GM21447 (cell line): ENCODE measurements around the gene PCYT2.

ENCODE experiments used
- ATAC-seq: cut with Tn5 transposase; IDR thresholded peaks from one replicate; pipeline ENCODE4 v1.9.1; 2021; ENCODE audit not compliant: unreplicated experiment

The PCYT2 gene

DNA sequence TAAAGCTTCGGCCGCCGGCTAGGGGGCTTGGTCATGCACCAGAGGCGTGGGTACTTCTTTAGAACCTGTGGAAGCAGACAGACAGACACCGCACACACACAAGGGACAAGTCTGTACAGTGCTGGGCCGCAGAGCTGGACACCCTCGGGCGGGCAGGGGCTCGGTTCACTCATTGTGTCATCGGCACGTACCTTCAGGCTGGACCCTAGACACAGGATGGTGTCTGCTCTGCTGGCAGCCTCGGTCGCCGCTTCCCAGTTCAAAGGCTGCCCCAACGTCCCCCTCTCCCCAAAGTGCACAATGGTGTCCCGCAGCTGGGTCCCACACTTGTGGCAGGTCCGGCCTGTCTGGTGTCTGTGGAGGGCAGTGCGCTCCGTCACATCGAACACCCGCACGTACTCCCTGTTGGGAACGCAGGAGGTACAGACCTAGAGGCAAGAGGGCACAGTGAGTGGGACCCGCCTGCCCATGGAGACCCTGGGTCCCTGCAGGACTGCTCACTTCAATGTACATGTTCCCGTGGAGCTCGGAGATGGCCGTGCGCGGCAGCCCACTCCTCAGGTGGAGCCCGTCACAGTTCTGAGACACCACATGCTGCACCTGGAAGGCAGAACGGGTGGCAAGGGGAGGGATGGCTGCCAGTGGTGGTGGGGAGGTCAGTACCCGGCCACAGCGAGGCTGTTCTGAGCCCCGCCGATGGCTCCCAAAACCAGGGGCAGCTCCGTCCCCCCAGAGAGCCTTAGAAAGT, 3.1 kb upstream of the PCYT2 start:
- ATAC-seq: no peak

DNA sequence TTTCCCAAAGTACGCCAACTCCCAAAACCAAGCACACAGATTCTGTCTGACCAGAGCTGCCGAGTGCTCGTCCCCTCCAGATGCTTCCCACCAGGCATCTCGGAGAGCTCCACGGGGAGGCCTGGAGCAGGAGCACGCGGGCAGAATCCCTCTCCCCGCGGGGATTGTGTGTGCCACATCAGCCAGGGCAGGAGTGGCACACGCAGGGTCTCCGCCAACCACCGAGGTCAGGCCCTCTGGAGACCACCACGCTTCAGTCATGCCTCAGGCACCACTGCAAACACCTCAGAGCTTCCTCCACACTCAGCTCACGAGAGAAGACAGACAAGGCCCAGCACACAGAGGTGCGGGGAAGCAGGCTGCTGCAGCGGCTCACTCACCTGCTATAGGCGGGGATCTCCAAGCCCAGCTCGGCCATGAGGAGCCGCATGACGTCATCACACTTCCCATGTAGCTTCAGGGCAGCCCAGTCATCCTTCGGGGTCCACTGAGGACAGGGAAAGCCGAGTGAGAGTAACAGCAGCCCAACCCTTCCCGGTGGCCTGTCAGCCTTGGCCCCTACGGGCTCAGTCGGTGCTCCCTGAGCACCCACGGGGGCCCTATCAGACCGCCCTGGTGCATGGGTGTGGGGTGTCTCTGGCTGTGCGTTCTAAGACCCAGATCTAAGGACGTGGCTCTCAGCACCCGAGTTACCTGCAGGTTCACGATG, 2.3 kb upstream of the PCYT2 start:
- ATAC-seq: no peak

DNA sequence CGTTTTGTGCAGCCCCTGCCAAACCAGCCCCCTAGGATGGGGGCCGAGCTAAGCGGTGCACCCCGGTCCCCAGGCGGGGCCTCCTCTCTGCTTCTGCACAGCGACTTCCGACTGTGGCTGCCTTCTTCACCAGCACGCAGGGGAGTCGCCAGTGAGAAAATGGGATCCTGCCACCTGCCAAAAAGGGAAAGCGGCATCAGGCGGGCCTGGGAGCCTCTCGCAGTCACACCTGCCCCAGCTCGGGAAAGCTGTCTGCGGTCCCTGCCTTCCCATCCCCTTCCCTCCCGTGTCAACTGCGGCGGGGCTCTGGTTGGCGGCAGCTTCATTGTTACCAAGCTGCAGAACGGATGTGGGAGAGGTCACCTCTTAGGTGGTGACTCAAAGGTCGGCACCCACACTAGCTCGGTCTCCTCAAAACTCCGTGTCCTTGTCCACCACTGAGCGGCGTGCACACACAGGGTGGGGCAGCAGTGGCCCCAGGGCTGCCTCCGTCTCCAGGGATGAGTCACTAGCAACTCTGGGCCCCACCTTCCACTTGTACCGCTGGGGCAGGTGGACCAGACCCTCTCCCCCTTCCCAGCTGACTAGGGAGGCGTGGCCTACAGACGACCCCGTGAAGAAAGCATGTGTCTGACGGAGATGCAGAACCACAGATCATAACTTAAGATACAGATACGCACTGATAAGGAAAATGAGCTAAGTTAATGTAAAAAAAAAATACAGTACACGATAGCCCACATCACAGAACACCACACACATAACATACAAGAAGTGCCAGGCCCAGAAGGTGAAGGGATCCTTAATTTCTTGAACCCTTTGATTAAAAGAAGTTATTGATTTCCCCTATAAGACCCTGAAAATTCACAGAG, 1.5 kb upstream of the PCYT2 start:
- ATAC-seq: no peak

DNA sequence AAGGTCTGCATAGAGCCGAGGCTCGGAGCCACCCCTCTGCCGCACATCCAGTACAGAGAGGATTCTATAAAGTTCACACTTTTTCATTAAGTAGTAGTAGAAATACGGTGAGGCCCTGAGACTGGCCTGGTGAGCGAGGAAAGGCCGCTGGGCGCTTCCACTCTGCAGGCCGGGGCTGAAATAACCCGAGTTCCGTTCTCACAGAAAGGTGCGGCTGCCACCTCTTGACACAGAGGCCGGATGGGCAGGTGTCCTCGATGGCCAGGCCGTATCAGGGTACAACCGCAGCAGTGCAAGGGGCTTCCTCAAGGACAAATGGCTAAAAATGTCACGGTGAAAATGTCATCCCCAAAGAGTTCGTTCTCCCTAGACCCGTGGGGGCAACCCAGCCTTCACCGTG, 770 bp upstream of the PCYT2 start:
- ATAC-seq: no peak

- peak; percentile 29 for ATAC-seq
Observed at GRCh38 chr17:81910840-81911276, 341 bp downstream of the PCYT2 start.

DNA sequence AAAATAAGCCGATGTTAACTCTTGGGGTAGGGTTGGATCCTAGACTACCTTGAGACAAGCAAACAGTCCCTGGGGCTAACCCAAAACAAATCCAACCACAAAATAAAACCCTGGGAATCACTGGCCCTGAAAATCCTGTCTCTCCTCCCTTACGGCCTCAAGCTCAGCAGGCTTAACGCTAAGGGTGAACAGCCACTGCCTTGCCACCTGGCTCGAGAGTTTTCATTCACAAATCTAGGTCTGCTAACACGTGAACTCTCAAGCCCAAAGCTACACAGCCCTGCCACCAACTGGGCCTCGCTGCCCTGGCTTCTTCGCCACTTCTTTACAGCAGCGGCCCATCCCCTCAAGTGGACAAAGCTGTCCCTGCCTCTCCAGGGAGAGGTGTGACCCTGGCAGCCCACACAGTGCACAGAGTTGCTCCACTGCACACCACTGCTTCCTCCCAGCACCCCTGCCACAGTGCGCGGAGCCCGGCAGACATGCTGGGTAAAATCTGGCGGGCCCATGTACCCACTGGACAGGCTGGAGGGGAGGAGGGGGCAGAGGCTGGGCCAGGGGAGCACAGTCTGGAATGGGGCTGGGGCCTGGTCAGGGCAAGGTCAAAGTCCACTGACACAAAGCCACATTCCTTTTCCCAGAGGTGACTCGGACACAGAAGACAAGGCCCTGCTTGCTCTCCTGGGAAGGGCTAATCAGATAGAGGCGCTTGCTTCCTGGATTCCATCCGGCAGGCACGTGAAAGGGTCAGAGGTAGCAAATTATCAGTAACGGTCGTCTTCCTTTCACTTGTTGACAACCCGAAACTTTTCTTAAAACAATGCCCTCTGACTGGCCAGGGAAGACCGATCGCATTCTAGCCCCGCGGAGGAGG, 996 bp downstream of the PCYT2 start:
- ATAC-seq: no peak

- ATAC-seq: no peak
Observed at GRCh38 chr17:81909231-81909630, 2.0 kb downstream of the PCYT2 start.

DNA sequence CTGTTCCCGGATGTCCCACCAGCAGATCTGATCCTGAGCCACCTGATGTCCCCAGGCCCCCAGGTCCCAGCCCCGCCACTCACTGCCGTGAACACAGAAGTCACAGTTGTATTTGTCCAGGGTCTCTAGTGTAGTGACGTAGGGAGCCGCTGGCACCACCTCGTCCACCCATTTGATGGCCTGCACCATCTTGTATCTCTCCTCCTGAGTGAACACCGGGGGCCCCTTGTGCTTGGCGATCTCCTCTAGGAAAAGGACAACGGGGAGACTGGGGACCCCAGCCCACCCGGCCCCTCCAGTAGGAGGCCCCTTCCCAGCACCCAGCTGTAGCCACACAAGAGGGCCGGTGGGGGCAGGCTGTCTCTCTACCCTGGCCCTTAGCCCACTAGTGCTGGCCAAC, 2.4 kb downstream of the PCYT2 start:
- no peak for ATAC-seq

DNA sequence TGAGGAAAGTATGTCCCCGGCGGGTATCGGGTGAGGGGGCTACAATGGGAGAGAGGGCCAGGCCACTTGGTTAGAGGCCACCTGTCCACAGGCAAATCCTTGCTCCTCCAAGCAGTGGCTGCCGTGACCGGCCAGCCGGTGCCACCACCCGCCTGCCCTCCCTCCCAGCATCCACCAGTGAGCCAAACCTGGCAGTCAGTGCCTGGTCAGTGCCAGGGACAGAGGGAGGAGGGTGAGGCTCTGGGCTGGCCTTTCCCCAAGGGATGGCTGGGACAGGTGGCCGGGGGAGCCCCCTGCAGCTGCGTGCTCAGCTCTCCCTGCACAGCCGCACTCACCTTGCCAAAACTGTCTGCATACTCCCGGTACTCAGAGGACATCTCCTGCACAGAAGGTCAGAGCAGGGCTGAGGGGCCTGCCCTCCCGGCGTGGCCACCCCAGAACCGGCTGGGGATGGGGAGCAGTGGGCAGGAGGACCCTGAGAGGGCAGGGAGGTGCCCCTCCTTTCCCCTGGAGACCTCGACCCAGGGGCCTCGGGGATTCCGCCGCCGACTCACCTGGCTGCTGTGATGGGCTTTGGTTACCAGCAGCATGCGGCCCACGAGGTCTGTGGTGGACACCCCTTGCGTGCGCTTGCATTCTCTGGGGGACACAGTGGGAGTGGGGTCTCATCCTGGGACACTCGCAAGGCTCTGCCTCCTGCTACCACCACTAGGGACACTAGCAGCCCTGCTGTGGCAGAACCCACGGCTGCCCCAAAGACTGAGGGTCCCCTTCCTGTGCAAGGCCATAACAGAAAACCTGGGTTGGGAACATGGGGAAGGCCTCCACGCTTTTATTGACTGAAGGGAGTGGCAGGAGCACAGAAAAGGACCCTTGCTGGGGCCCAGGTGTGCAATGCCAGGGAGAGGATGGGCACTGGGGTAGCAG, 3.7 kb downstream of the PCYT2 start:
- no peak for ATAC-seq

DNA sequence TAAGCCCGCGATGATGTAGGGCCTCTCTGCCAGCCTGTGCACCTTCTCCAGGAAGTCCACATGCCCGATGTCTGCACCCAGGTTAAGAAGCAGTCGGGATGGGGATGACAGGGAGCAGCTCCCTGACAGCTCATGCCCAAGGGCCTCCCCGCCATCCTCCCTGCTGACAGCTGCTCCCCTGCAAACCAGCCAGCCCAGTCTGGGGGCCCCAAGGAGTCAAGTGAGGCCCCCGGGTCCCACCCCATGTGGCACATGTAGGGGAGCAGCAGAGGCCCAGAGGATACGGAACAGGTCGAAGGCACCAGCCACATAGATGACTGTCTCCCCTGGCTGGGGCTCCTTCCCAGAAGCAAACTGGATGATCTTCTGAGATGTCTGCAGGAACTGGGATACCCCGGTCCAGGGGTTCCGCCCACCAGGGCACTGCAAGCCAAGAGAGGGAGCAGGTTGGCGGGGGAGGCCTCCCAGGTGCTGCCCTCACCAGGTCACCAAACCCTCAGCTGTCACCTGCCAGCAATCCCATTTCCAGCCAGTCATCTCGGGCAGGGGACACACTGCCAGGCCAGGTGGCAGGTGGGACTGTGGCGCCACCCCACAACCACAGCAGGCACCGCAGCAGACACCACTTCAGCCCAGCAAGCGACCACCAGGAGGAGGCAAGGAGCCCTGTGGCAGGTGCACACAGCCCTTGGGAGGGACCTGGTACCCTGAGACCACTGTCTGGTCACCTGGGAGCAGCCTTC, 4.6 kb downstream of the PCYT2 start:
- no peak for ATAC-seq

GRCh38 chr17:81905993-81906392, 5.2 kb downstream of the PCYT2 start:
- ATAC-seq: no peak

DNA sequence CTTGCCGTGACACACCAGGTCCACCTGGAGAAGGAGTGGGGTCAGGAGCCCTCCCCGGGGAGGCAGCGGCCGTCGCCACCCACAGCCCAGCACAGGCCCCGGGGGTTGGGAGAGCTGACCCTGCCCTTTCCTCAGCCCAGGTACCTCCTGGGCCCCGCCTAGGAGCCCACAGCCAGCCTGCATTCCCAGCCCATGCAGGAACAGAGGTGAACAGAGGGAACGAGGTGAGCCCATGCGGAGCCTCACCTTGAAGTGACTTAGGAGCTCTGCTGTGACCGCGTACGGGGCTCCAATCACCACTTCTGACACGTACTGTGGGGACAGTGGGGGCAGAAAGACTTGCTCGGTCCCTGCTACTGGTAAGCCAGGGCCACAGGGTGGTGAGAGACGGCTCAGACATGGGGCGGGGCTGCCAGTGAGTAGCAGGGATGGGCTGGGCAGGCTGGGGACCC, 5.7 kb downstream of the PCYT2 start:
- no peak for ATAC-seq

DNA sequence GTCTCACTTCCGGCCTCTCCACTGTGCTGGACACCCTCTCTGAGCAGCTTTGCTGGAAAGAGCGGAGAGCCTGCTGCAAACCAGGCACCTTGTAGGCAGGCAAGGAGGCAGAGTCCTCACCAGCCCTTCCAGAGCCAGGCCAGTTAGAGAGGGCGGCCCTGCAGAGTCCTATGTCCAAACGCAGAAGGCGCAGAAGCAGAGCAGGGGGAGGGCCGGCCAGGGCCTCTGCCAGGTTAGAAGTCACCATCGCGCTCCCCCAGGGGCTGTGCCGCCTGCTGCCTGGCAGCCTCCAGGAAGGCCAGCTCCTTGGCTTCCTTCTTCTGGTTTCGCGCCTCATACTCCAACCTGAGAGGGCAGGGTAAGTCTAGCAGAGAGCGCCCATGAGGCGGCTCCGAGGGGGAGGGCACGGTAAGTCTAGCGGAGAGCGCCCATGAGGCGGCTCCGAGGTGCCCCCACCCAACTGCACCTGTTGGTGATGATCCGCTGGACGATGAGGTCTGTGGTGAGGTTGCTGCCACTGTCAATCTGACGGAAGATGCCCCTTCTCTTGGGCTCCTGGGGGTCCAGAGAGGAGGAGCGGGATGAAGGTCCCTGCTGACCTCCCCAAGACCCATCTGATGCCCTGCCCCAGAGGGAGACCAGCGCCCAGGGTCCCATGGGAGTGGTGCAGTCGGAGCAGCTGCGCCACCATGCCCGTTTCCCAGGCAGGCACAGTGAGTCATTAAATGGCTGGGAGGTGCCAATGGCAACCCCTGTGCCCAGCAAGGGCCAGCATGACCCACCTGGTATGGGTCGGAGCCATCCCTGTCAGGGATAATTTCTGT, 6.4 kb downstream of the PCYT2 start:
- ATAC-seq: no peak

DNA sequence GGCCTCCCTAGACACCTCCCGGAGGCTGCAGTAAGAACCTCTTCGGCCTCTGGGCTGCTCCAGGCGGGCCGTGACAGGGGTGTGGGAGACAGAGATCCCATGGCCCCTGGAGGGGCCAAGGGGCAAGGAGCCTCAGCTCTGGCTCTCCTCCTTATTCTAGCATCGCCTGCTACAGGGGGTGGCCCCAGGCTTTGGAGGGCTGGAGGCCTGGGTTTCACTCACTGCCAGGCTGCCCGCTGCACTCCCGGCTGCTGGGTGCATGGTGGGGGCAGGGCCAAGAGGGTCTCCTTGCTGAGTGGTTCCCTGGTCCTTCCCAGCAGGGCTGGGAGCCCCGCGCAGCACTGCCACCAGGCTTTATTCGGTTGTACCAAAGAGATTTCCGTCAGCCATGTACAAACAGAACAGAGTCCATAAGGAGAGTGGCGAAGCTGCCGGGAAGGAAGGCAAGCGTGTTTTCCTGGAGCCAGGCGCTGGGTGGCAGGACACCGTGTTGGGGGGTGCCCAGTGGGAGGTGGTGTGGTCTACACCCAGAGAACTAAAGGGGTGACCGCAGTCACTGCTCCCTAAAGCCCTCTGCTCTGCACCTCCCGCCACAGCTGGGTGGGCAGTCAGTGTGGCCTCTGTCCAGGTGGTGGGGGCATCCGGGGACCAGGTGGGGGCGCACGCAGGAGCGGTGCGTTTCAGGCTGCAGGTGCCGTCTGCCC, 7.2 kb downstream of the PCYT2 start:
- no peak for ATAC-seq

DNA sequence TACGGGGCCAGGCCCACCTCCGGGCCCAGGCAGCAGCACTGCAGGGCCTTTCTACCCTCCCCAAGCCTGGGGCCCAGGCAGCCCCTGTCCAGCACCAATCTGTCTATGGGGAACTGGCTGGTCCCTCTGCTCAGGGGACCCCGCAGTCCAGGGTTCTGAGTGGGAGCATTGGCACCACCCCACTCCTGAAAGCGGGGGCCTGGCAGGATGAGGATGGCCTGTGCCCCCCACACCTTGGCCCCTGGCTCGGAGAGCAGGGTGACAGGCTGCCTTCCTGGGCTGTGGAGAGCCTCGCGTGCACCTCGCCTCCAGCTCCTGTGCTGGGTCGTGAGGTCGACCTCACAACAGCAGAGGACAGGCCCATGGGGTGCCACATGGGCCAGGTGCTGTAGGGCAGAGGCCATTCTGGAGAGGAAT, 7.8 kb downstream of the PCYT2 start:
- no peak for ATAC-seq

GRCh38 chr17:81902653-81903414, 8.4 kb downstream of the PCYT2 start:
- ATAC-seq: no peak
